ENCODE measurements around the gene PTPRK. TPM values are rescaled to one million over a fixed set of nuclear protein-coding genes. Genes with fewer than 3 reads are reported as not detected.

Gene PTPRK
- total and polyA plus RNA-seq, 2 of the 8 experiments (the other 6 are each of a cell fraction or from before 2014, with no cell fraction given), result 11.4 to 47.3 TPM

- no peak for TF ChIP-seq RNF2 (IDR thresholded peaks at IDR 0.05; ENCODE audit: borderline replicate concordance, low read depth, low read length, missing control alignments, poor library complexity, severe bottlenecking)
- no peak for TF ChIP-seq GTF2F1 (IDR thresholded peaks at IDR 0.05; ENCODE audit: borderline replicate concordance, low read depth, low read length)
- TF ChIP-seq POLR2A (IDR thresholded peaks at IDR 0.05; ENCODE audit: control extremely low read depth in 1 of 2, low read depth in 2 of 2, low read length in 2 of 2), result no peak
- no peak for TF ChIP-seq GABPA (IDR thresholded peaks at IDR 0.05; ENCODE audit: borderline replicate concordance, insufficient read depth, low read length)
These were observed 423.4 kb downstream of the PTPRK start (continued) for GRCh38 chr6:128097009-128097408.
